GM12878 (cell line): Measurements from ENCODE around the gene NR6A1. TPM values are rescaled to one million over a fixed set of nuclear protein-coding genes. Genes with fewer than 3 reads are reported as not detected.

ENCODE experiments used
- ATAC-seq: fragments of 200-7000 bp; cut with Tn5 transposase; 3 replicates; pipeline ENCODE4 v1.9.1; 2020; ENCODE audit warnings: mild to moderate bottlenecking, moderate library complexity
- BruUV-seq: library from RNA; stranded (reverse); fragments of 400-500 nt; replicated peaks from 2 replicates; lab custom pipeline; 2021; lab: Mats Ljungman, UMichigan
- CTCF ChIA-PET: fragments of 300-600 bp; sonication (Branson Sonifier 250); formaldehyde crosslinking; extraction: SDS; loops from one replicate; lab custom pipeline; 2021; ENCODE audit warnings: inconsistent platforms; lab: Yijun Ruan, JAX
- POLR2A ChIA-PET: fragments of 350-600 bp; formaldehyde crosslinking; extraction: SDS; loops from one replicate; lab custom pipeline; 2021; ENCODE audit warnings: inconsistent platforms; lab: Charles Lee
- RAD21 ChIA-PET: fragments of 300-600 bp; sonication (Branson Sonifier 250); formaldehyde crosslinking; loops from one replicate; lab custom pipeline; 2023; ENCODE audit warnings: antibody characterized with exemption; ENCODE audit not compliant: unreplicated experiment; lab: Charles Lee
- SMC1A ChIA-PET: fragments of 300-600 bp; sonication (Branson Sonifier 250); formaldehyde crosslinking; loops from one replicate; lab custom pipeline; 2023; ENCODE audit not compliant: unreplicated experiment, uncharacterized antibody; lab: Charles Lee
- DNase-seq: peaks from one replicate; pipeline ENCODE4 v3.0.0-alpha.2; 2011; ENCODE audit warnings: low read depth, low spot score
- FAIRE-seq: peaks from 3 replicates; lab custom pipeline; 2011; peaks lifted over from hg19 to GRCh38; lab: Jason Lieb, UNC
- H2AFZ ChIP-seq: 2 replicates; pipeline ENCODE4 v1.6.0; 2011; ENCODE audit warnings: low read depth, low read length, control low read depth; ENCODE audit not compliant: control insufficient read depth
- H3K27ac ChIP-seq: 2 replicates; pipeline ENCODE4 v1.5.1; 2011; ENCODE audit warnings: control low read depth; ENCODE audit not compliant: control insufficient read depth, insufficient read depth
- H3K27me3 ChIP-seq, 2 experiments: replicated peaks in 1 of 2; 2 replicates each; pipeline versions ENCODE4 v1.6.0 to v1.6.1; 2011; ENCODE audit warnings: low read length in 1 of 2; ENCODE audit not compliant: control insufficient read depth in 2 of 2, insufficient read depth in 2 of 2
- H3K36me3 ChIP-seq, 2 experiments: 2 replicates each; pipeline ENCODE4 v1.5.1; 2011; ENCODE audit warnings: low read length in 1 of 2; ENCODE audit not compliant: control insufficient read depth in 2 of 2, insufficient read depth in 2 of 2
- H3K4me1 ChIP-seq: 2 replicates; pipeline ENCODE4 v1.6.1; 2011; ENCODE audit warnings: mild to moderate bottlenecking, low read length, moderate library complexity, mixed read lengths; ENCODE audit not compliant: control insufficient read depth, insufficient read depth
- H3K4me2 ChIP-seq: 2 replicates; pipeline ENCODE4 v1.6.0; 2011; ENCODE audit warnings: control low read depth; ENCODE audit not compliant: control insufficient read depth, insufficient read depth
- H3K4me3 ChIP-seq: fragments of 200-600 bp; sonication (generic); 2 replicates; pipeline ENCODE4 v1.5.1; 2016
- H3K79me2 ChIP-seq: 2 replicates; pipeline ENCODE4 v1.6.0; 2011; ENCODE audit warnings: low read length; ENCODE audit not compliant: control insufficient read depth, insufficient read depth
- H3K9ac ChIP-seq: 2 replicates; pipeline ENCODE4 v1.8.0; 2011; ENCODE audit warnings: low read length, control low read depth, mixed read lengths; ENCODE audit not compliant: control insufficient read depth, insufficient read depth
- H3K9me3 ChIP-seq: replicated peaks from 3 replicates; pipeline ENCODE4 v1.5.1; 2011; ENCODE audit warnings: mild to moderate bottlenecking, low read length; ENCODE audit not compliant: control insufficient read depth, insufficient read depth
- H4K20me1 ChIP-seq: 2 replicates; pipeline ENCODE4 v1.6.0; 2011; ENCODE audit not compliant: control insufficient read depth, insufficient read depth
- ASH2L ChIP-seq: fragments of 300-600, 200-600 bp; sonication (generic); IDR thresholded peaks from 2 replicates; pipeline ENCODE4 v1.6.1; 2017; ENCODE audit warnings: low read depth, mild to moderate bottlenecking, borderline replicate concordance
- CBFB ChIP-seq: IDR thresholded peaks from 2 replicates; pipeline ENCODE4 v1.6.1; 2016; ENCODE audit warnings: antibody characterized with exemption, low read depth
- CEBPB ChIP-seq, 2 experiments: fragments of 150-350 bp in 1 of 2; IDR thresholded peaks; 2 replicates each; pipeline ENCODE4 v1.6.1; 2012 to 2014; ENCODE audit warnings: low read depth in 2 of 2, low read length in 2 of 2, borderline replicate concordance in 1 of 2, inconsistent platforms in 1 of 2
- ESRRA ChIP-seq: IDR thresholded peaks from 2 replicates; pipeline ENCODE4 v1.6.1; 2012; ENCODE audit warnings: mild to moderate bottlenecking, low read length, improper control_type of control experiment
- LARP7 ChIP-seq: fragments of 450-650 bp; IDR thresholded peaks from 2 replicates; pipeline ENCODE4 v1.6.1; 2017; ENCODE audit warnings: mild to moderate bottlenecking
- MEF2A ChIP-seq: IDR thresholded peaks from 2 replicates; pipeline ENCODE4 v1.6.1; 2011; ENCODE audit warnings: low read depth, mild to moderate bottlenecking, low read length, moderate library complexity; ENCODE audit not compliant: insufficient read depth
- MLLT1 ChIP-seq: fragments of 450-650 bp; IDR thresholded peaks from 2 replicates; pipeline ENCODE4 v1.6.1; 2016; ENCODE audit warnings: mild to moderate bottlenecking
- PBX3 ChIP-seq: IDR thresholded peaks from 2 replicates; pipeline ENCODE4 v1.6.1; 2011; ENCODE audit warnings: mild to moderate bottlenecking, low read depth, low read length, moderate library complexity; ENCODE audit not compliant: insufficient replicate concordance
- POLR2AphosphoS5 ChIP-seq: IDR thresholded peaks from 2 replicates; pipeline ENCODE4 v1.6.1; 2011; ENCODE audit warnings: mild to moderate bottlenecking, low read length, inconsistent platforms
- RUNX3 ChIP-seq: IDR thresholded peaks from 2 replicates; pipeline ENCODE4 v1.6.1; 2012; ENCODE audit warnings: low read length, inconsistent platforms
- ZBTB4 ChIP-seq: fragments of 450-650 bp; formaldehyde crosslinking; IDR thresholded peaks from 2 replicates; pipeline ENCODE4 v1.4.0; 2022; ENCODE audit warnings: mild to moderate bottlenecking, moderate library complexity
- ZNF207 ChIP-seq: fragments of 450-650 bp; IDR thresholded peaks from 2 replicates; pipeline ENCODE4 v1.6.1; 2014; ENCODE audit warnings: antibody characterized with exemption, mild to moderate bottlenecking, borderline replicate concordance
- ZSCAN29 ChIP-seq: fragments of 450-650 bp; IDR thresholded peaks from 2 replicates; pipeline ENCODE4 v1.6.1; 2017; ENCODE audit warnings: mild to moderate bottlenecking, moderate library complexity
- WGBS: methylation state at CpG from one replicate; pipeline ENCODE4 v1.1.6; 2016; ENCODE audit warnings: low lambda C conversion rate; ENCODE audit not compliant: insufficient replicate concordance, insufficient coverage; ENCODE audit errors: missing lambda C conversion rate; 5-methylcytosine and 5-hydroxymethylcytosine counted together
- in situ Hi-C: fragments of 300-500 bp; cut with MboI; formaldehyde crosslinking; loops from 9 replicates; pipeline ENCODE4 v1.14.3; 2018; ENCODE audit warnings: mixed read lengths
- intact Hi-C: fragments of 100-400 bp; cut with micrococcal nuclease; formaldehyde crosslinking; loops from one replicate; pipeline ENCODE4 v1.14.2; 2022; ENCODE audit not compliant: unreplicated experiment
- polyA plus RNA-seq, 11 experiments: library from polyadenylated mRNA; depleted of rRNA in 4 of 11; unstranded in 6 of 11; stranded (reverse) in 5 of 11; fragments of >200 nt; fragmentation: Nextera tagmentation in 4 of 11; fragmentation: Illumina TruSeq in 1 of 11; extraction: Ambion mirVana in 4 of 11; extraction: Trizol in 1 of 11; gene quantifications; 1 replicate in 1 of 11; 2 replicates in 10 of 11; pipeline versions ENCODE4 v1.2.1 to v1.2.3, GENCODE V29; 2011 to 2016; ENCODE audit warnings: inconsistent platforms in 2 of 11, missing spikeins in 2 of 11, low read depth in 1 of 11
- total RNA-seq, 4 experiments: library from RNA; depleted of rRNA in 3 of 4; stranded (reverse); fragments of >200 nt in 3 of 4; fragmentation: Illumina TruSeq in 1 of 4; extraction: Trizol in 1 of 4; gene quantifications; 2 replicates each; pipeline versions ENCODE4 v1.2.1 to v1.2.3, GENCODE V29; 2013 to 2021

NR6A1 gene
- total and polyA plus RNA-seq, 10 of the 15 experiments (the other 5 are each of a cell fraction or from before 2014, with no cell fraction given): 1.2 to 9.2 (median 4.6) TPM

- TF ChIP-seq ZBTB4 (CRISPR knock-in tag): no peak
- TF ChIP-seq ASH2L: no peak
- TF ChIP-seq RUNX3: 0 out of 2 replicates have a peak, but pooled peaks have one; percentile 16
- no peak for TF ChIP-seq MEF2A
- TF ChIP-seq, all 136 proteins: peak for 6
Observed at GRCh38 chr9:124499216-124499615, 271.9 kb downstream of the NR6A1 start (continued).

- no peak overlapping the region for H2AFZ ChIP-seq
- no peaks in the 10 kb centered on the region for H3K36me3 ChIP-seq
- H3K27ac ChIP-seq: no peak overlapping the region
- H3K27me3 ChIP-seq: peaks cover 2 to 4% of the 10 kb centered on the region in 2 experiments; a peak in 3 of 4 replicates
- H3K9me3 ChIP-seq: no peaks in the 10 kb centered on the region
- H3K79me2 ChIP-seq: no peaks in the 10 kb centered on the region
- CTCF ChIA-PET: interaction anchor here (1.9 kb wide), 1 partner anchor 38 kb away, joined by 5 read pairs; no protein-coding TSS in a partner anchor
- intact Hi-C loops: no loop called here
- no peak overlapping the region for H3K4me3 ChIP-seq
- no peak for ATAC-seq
- H3K4me1 ChIP-seq: peaks cover 33% of the 10 kb centered on the region
- FAIRE-seq: no peak
- TF ChIP-seq ZNF207 (no peak), CEBPB (IDR thresholded peaks at IDR 0.05; ENCODE audit: borderline replicate concordance in 1 of 2, low read depth in 2 of 2, low read length in 2 of 2) (no peak), POLR2AphosphoS5 (no peak), PBX3 (no peak), MLLT1 (no peak), ESRRA (no peak), CBFB (no peak), LARP7 (no peak), ZSCAN29 (no peak)
- BruUV-seq: no TSS peak
- H3K4me2 ChIP-seq: no peak overlapping the region
- RAD21 ChIA-PET: no interaction called here
- no peak for DNase-seq
- SMC1A ChIA-PET: interaction anchor here (0.8 kb wide), 1 partner anchor 25 kb away, joined by 3 read pairs; no protein-coding TSS in a partner anchor
- in situ Hi-C loops: no loop called here
- no peak overlapping the region for H3K9ac ChIP-seq
- WGBS: 64% methylated on average over 15 of the region's 15 CpGs
- POLR2A ChIA-PET: no interaction called here
- H4K20me1 ChIP-seq: no peaks in the 10 kb centered on the region
Observed at GRCh38 chr9:124498499-124499146, 272.5 kb downstream of the NR6A1 start.
